MCF 10A (cell line): Measurements from ENCODE around the gene SF3B5. TPM values are rescaled to one million over a fixed set of nuclear protein-coding genes. Genes with fewer than 3 reads are reported as not detected.

Experiments used
- BruUV-seq: library from RNA; stranded (reverse); fragments of 400-500 nt; replicated peaks from 2 replicates; lab custom pipeline; 2021; lab: Mats Ljungman, UMichigan
- CTCF ChIA-PET: fragments of 300-600 bp; sonication (Branson Sonifier 250); formaldehyde crosslinking; extraction: SDS; loops from one replicate; lab custom pipeline; 2021; ENCODE audit warnings: antibody characterized with exemption, inconsistent platforms; lab: Yijun Ruan, JAX
- POLR2A ChIA-PET: fragments of 300-600, 350-650 bp; sonication (Branson Sonifier 250); formaldehyde crosslinking; extraction: SDS; loops from one replicate; lab custom pipeline; 2020; ENCODE audit warnings: antibody characterized with exemption, inconsistent platforms; lab: Yijun Ruan, JAX
- DNase-seq: peaks from one replicate; pipeline ENCODE4 v3.0.0-alpha.2; 2018; ENCODE audit not compliant: unreplicated experiment
- H3K27ac Mint-ChIP-seq: one replicate; pipeline ENCODE4 v1.8.0; 2022; ENCODE audit warnings: mild to moderate bottlenecking, low read depth, mixed read lengths; ENCODE audit not compliant: unreplicated experiment
- H3K27me3 Mint-ChIP-seq: one replicate; pipeline ENCODE4 v1.8.0; 2022; ENCODE audit warnings: mixed read lengths; ENCODE audit not compliant: insufficient read depth, unreplicated experiment
- H3K36me3 Mint-ChIP-seq: one replicate; pipeline ENCODE4 v1.8.0; 2022; ENCODE audit warnings: mild to moderate bottlenecking, moderate library complexity, mixed read lengths; ENCODE audit not compliant: insufficient read depth, unreplicated experiment
- H3K4me1 Mint-ChIP-seq: one replicate; pipeline ENCODE4 v1.8.0; 2022; ENCODE audit warnings: mixed read lengths; ENCODE audit not compliant: insufficient read depth, unreplicated experiment
- H3K4me3 Mint-ChIP-seq: one replicate; pipeline ENCODE4 v1.8.0; 2022; ENCODE audit warnings: mild to moderate bottlenecking, moderate library complexity, mixed read lengths; ENCODE audit not compliant: unreplicated experiment
- H3K9me3 Mint-ChIP-seq: one replicate; pipeline ENCODE4 v1.8.0; 2022; ENCODE audit warnings: mixed read lengths; ENCODE audit not compliant: unreplicated experiment
- CTCF ChIP-seq: fragments of 200-600 bp; IDR thresholded peaks from one replicate; pipeline ENCODE4 v1.8.0; 2022; ENCODE audit warnings: antibody characterized with exemption, mild to moderate bottlenecking; ENCODE audit not compliant: unreplicated experiment
- intact Hi-C: fragments of 100-400 bp; cut with micrococcal nuclease; formaldehyde crosslinking; loops from 2 replicates; pipeline ENCODE4 v1.14.1; 2022
- total RNA-seq: library from RNA; stranded (reverse); gene quantifications from 2 replicates; pipeline ENCODE4 v1.2.3, GENCODE V29; 2022

SF3B5 gene
- total RNA-seq, 1 experiment from 2014 or later = 211 TPM

GRCh38 chr6:144143106-144143505 is 47.7 kb upstream of the SF3B5 start:
- Mint-ChIP-seq H3K4me3 (no peak overlapping the region), H3K36me3 (no peaks in the 10 kb centered on the region), H3K9me3 (no peaks in the 10 kb centered on the region), H3K27me3 (no peaks in the 10 kb centered on the region), H3K27ac (no peak overlapping the region), H3K4me1 (no peaks in the 10 kb centered on the region)
- intact Hi-C loops = no loop called here
- TF ChIP-seq CTCF = no peak
- no TSS peak for BruUV-seq
- no peak for DNase-seq
- ChIA-PET CTCF (no interaction called here), POLR2A (interaction anchor here (1.0 to 1.1 kb wide), 3 partner anchors 8 to 14 kb away, joined by 3 to 5 read pairs (median 4); no protein-coding TSS in a partner anchor)

- Mint-ChIP-seq H3K36me3 (no peaks in the 10 kb centered on the region), H3K9me3 (no peaks in the 10 kb centered on the region), H3K4me3 (no peak overlapping the region), H3K27ac (no peak overlapping the region), H3K4me1 (no peaks in the 10 kb centered on the region), H3K27me3 (no peaks in the 10 kb centered on the region)
- intact Hi-C loops = no loop called here
- BruUV-seq = no TSS peak
- DNase-seq = no peak
- no peak for TF ChIP-seq CTCF
- ChIA-PET POLR2A (interaction anchor here (1.0 kb wide), 1 partner anchor 10 kb away, joined by 5 read pairs; the partner anchor contains the start of gene STX11), CTCF (interaction anchor here (0.9 kb wide), 1 partner anchor 15 kb away, joined by 3 read pairs; no protein-coding TSS in a partner anchor)
These were observed 46.1 kb upstream of the SF3B5 start for GRCh38 chr6:144141470-144141869.

- CTCF ChIA-PET = interaction anchor here (0.7 kb wide), 1 partner anchor 27 kb away, joined by 3 read pairs; no protein-coding TSS in a partner anchor
- intact Hi-C loops = no loop called here
- no peak for DNase-seq
- Mint-ChIP-seq H3K36me3 (no peaks in the 10 kb centered on the region), H3K4me1 (no peaks in the 10 kb centered on the region), H3K27me3 (no peaks in the 10 kb centered on the region), H3K27ac (no peak overlapping the region), H3K4me3 (no peak overlapping the region), H3K9me3 (no peaks in the 10 kb centered on the region)
- BruUV-seq = no TSS peak
- POLR2A ChIA-PET = interaction anchor here (1.0 kb wide), 1 partner anchor 10 kb away, joined by 5 read pairs; the partner anchor contains the start of gene STX11
- no peak for TF ChIP-seq CTCF
These were observed 45.5 kb upstream of the SF3B5 start for GRCh38 chr6:144140867-144141266.

- Mint-ChIP-seq H3K36me3 (no peaks in the 10 kb centered on the region), H3K4me1 (no peaks in the 10 kb centered on the region), H3K9me3 (no peaks in the 10 kb centered on the region), H3K4me3 (no peak overlapping the region), H3K27me3 (no peaks in the 10 kb centered on the region), H3K27ac (no peak overlapping the region)
- no TSS peak for BruUV-seq
- intact Hi-C loops = no loop called here
- CTCF ChIA-PET = no interaction called here
- DNase-seq = no peak
- TF ChIP-seq CTCF = no peak
- POLR2A ChIA-PET = no interaction called here
These were observed 44.4 kb upstream of the SF3B5 start for GRCh38 chr6:144139817-144140216.
